Measurements from ENCODE around the gene PLEKHG2.

The PLEKHG2 gene

GRCh38 chr19:39406656-39407409 is 5.6 kb upstream of the PLEKHG2 start, which contains the start of gene ZFP36:
Gene ZFP36 (plus strand): TSS chr19:39406847. CDS start chr19:39406905, 58 bp downstream.
- peak; percentile 86 for DNase-seq

GRCh38 chr19:39407410-39407659 is 5.1 kb upstream of the PLEKHG2 start:
- no peak for DNase-seq

- no peak for DNase-seq
These were observed 4.6 kb upstream of the PLEKHG2 start for GRCh38 chr19:39407660-39408391.

GRCh38 chr19:39408392-39409207 is 3.9 kb upstream of the PLEKHG2 start:
- DNase-seq, result peak; percentile 58

- peak; percentile 75 for DNase-seq
These were observed 3.1 kb upstream of the PLEKHG2 start for GRCh38 chr19:39409208-39410016.

- peak; percentile 52 for DNase-seq
These were observed 2.2 kb upstream of the PLEKHG2 start for GRCh38 chr19:39410017-39410830.

- DNase-seq, result no peak
These were observed 1.7 kb upstream of the PLEKHG2 start for GRCh38 chr19:39410831-39411080.

- no peak for DNase-seq
These were observed 1.2 kb upstream of the PLEKHG2 start for GRCh38 chr19:39411081-39411831.

GRCh38 chr19:39411832-39412099 is 703 bp upstream of the PLEKHG2 start:
- DNase-seq, result peak; percentile 93

GRCh38 chr19:39412867-39413271 is 400 bp downstream of the PLEKHG2 start:
- DNase-seq, result no peak

- DNase-seq, result peak; percentile 62
These were observed 922 bp downstream of the PLEKHG2 start for GRCh38 chr19:39413272-39413910.

GRCh38 chr19:39413911-39414608 is 1.6 kb downstream of the PLEKHG2 start:
- no peak for DNase-seq

- DNase-seq, result no peak
These were observed 2.9 kb downstream of the PLEKHG2 start for GRCh38 chr19:39415111-39416046.

- DNase-seq, result no peak
These were observed 4.0 kb downstream of the PLEKHG2 start for GRCh38 chr19:39416152-39417120.

GRCh38 chr19:39417463-39418181 is 5.2 kb downstream of the PLEKHG2 start:
- DNase-seq, result no peak

GRCh38 chr19:39419003-39419402 is 6.5 kb downstream of the PLEKHG2 start:
- no peak for DNase-seq

- DNase-seq, result no peak
These were observed 8.3 kb downstream of the PLEKHG2 start for GRCh38 chr19:39420769-39421168.
